Vagina (tissue), 2 donors: ENCODE measurements around the gene RNF5.

Experiments
- CTCF ChIP-seq, 3 experiments: fragments of 450-650 bp in 2 of 3; fragments of 200-600 bp in 1 of 3; sonication (generic) in 1 of 3; IDR thresholded peaks; one replicate each; pipeline ENCODE4 v1.5.1; 2017 to 2019; ENCODE audit warnings: antibody characterized with exemption in 3 of 3, mild to moderate bottlenecking in 2 of 3, moderate library complexity in 2 of 3
- POLR2A ChIP-seq, 2 donors: fragments of 450-650 bp; IDR thresholded peaks; one replicate each; pipeline ENCODE4 v1.6.1; 2017; ENCODE audit warnings: antibody characterized with exemption in 2 of 2, mild to moderate bottlenecking in 2 of 2, moderate library complexity in 2 of 2

DNA sequence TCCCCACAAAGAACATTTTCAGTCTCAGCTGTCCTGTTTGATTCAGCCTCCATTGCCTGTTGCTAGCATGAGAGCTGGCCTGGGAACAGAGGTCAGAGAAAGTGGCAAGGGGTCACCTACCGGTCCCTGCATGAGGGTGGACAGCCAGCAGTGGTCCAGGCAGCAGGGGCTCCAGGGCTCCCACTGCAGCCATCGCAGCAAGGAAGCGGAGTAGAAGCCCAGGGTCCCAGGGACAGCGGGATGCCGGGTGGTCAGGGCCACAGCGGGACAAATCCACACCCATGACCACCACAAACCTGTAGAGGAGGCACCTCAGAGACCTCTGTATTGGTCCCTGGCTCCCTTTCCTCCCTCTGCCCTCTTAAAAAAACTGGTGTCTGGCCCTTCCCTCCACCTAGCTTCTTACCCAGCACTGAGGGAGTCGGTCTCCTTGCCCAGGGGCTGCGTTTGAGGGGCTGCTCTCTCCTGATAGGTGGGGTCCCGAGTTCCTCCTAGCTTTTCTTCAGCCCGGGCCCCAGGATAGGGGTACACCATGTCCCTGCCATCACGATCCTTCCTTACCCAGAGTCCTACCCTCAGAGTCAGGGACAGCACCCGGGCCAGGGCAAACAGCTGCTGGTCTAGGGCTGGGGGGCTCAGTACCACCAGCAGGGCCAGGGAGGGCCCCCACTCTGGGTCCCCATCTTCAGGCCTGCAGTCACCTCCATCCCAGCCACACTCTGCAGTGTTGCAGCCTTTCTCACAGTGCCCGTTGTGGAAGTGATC is 22.7 kb downstream of the RNF5 start:
- TF ChIP-seq CTCF (IDR thresholded peaks at IDR 0.05) (no peak), POLR2A (IDR thresholded peaks at IDR 0.05) (no peak)
